HepG2 (cell line): ENCODE data around the gene KRI1. TPM values are rescaled to one million over a fixed set of nuclear protein-coding genes. Genes with fewer than 3 reads are reported as not detected.

ENCODE experiments used
- ARID2 ChIP-seq: sonication (generic); formaldehyde crosslinking; IDR thresholded peaks from 2 replicates; pipeline ENCODE4 v1.8.1; 2022; ENCODE audit warnings: mild to moderate bottlenecking, missing genetic modification reagents, borderline replicate concordance
- BCL6 ChIP-seq: IDR thresholded peaks from 2 replicates; pipeline ENCODE4 v1.6.1; 2016; ENCODE audit warnings: missing genetic modification reagents, missing compliant biosample characterization
- IRF9 ChIP-seq: sonication (generic); formaldehyde crosslinking; IDR thresholded peaks from 2 replicates; pipeline ENCODE4 v1.8.0; 2022; ENCODE audit warnings: missing genetic modification reagents, mild to moderate bottlenecking, borderline replicate concordance
- KDM6A ChIP-seq: IDR thresholded peaks from 2 replicates; pipeline ENCODE4 v1.6.1; 2016; ENCODE audit warnings: low read depth
- MEIS1 ChIP-seq: sonication (generic); formaldehyde crosslinking; IDR thresholded peaks from 2 replicates; pipeline ENCODE4 v1.9.0; 2021; ENCODE audit warnings: mild to moderate bottlenecking, missing genetic modification reagents, moderate library complexity, borderline replicate concordance
- NCOA5 ChIP-seq: sonication (generic); formaldehyde crosslinking; IDR thresholded peaks from 2 replicates; pipeline ENCODE4 v1.4.0; 2020; ENCODE audit warnings: missing genetic modification reagents
- NFE2L1 ChIP-seq: sonication (generic); formaldehyde crosslinking; IDR thresholded peaks from 2 replicates; pipeline ENCODE4 v1.4.0; 2020; ENCODE audit warnings: missing genetic modification reagents, mild to moderate bottlenecking, borderline replicate concordance
- ZBTB38 ChIP-seq: sonication (generic); formaldehyde crosslinking; IDR thresholded peaks from 2 replicates; pipeline ENCODE4 v1.5.1; 2020; ENCODE audit warnings: mild to moderate bottlenecking, missing genetic modification reagents
- ZFP36 ChIP-seq: fragments of 150-350 bp; IDR thresholded peaks from 2 replicates; pipeline ENCODE4 v1.6.1; 2018; ENCODE audit warnings: borderline replicate concordance, low read length, low read depth; ENCODE audit not compliant: partially characterized antibody
- ZFP91 ChIP-seq: sonication (generic); formaldehyde crosslinking; IDR thresholded peaks from 2 replicates; pipeline ENCODE4 v1.9.0; 2022; ENCODE audit warnings: missing genetic modification reagents, mild to moderate bottlenecking, borderline replicate concordance
- ZNF10 ChIP-seq: sonication (generic); formaldehyde crosslinking; IDR thresholded peaks from 2 replicates; pipeline ENCODE4 v1.4.0; 2020; ENCODE audit warnings: mild to moderate bottlenecking, low read depth, missing genetic modification reagents, borderline replicate concordance
- ZNF577 ChIP-seq: sonication (generic); formaldehyde crosslinking; IDR thresholded peaks from 2 replicates; pipeline ENCODE4 v1.4.0; 2020; ENCODE audit warnings: mild to moderate bottlenecking, low read depth, missing genetic modification reagents, borderline replicate concordance
- ZNF709 ChIP-seq: sonication (generic); formaldehyde crosslinking; IDR thresholded peaks from 2 replicates; pipeline ENCODE4 v1.5.0; 2020; ENCODE audit warnings: mild to moderate bottlenecking, missing genetic modification reagents
- polyA plus RNA-seq, 8 experiments: library from polyadenylated mRNA; depleted of rRNA in 3 of 8; stranded (reverse) in 7 of 8; unstranded in 1 of 8; fragments of >200 nt; fragmentation: Illumina TruSeq in 4 of 8; extraction: Trizol in 4 of 8; gene quantifications; 2 replicates each; pipeline versions ENCODE4 v1.2.1 to v1.2.3, GENCODE V29; 2011 to 2016; ENCODE audit warnings: low read depth in 4 of 8, missing spikeins in 1 of 8, mixed read lengths in 1 of 8; ENCODE audit not compliant: insufficient read depth in 1 of 8
- total RNA-seq, 5 experiments: library from RNA; depleted of rRNA; stranded (reverse); fragments of >200 nt; fragmentation: Illumina TruSeq; extraction: Trizol; gene quantifications; 2 replicates each; pipeline ENCODE4 v1.2.3, GENCODE V29; 2016; ENCODE audit warnings: low read depth in 1 of 5
- TF ChIP-seq, protein P1 (sequence below): IDR thresholded peaks from 2 replicates; pipeline ENCODE4 v1.6.1; 2016; ENCODE audit warnings: missing compliant biosample characterization, missing genetic modification reagents, borderline replicate concordance
- TF ChIP-seq, protein P2 (sequence below): sonication (generic); formaldehyde crosslinking; IDR thresholded peaks from 2 replicates; pipeline ENCODE4 v1.5.0; 2020; ENCODE audit warnings: missing genetic modification reagents, mild to moderate bottlenecking, borderline replicate concordance
- TF ChIP-seq, protein P3 (sequence below): sonication (generic); formaldehyde crosslinking; IDR thresholded peaks from 2 replicates; pipeline ENCODE4 v1.4.0; 2020; ENCODE audit warnings: missing genetic modification reagents, mild to moderate bottlenecking, borderline replicate concordance
- TF ChIP-seq, protein P4 (sequence below): IDR thresholded peaks from 2 replicates; pipeline ENCODE4 v1.6.1; 2016
- TF ChIP-seq, protein P5 (sequence below): sonication (generic); formaldehyde crosslinking; conservative IDR thresholded peaks from 2 replicates; pipeline ENCODE4 v1.4.0; 2020; ENCODE audit warnings: missing genetic modification reagents

The KRI1 gene
- total and polyA plus RNA-seq, 2 of the 13 experiments (the other 11 are each of a cell fraction or from before 2014, with no cell fraction given): 9.1 to 11.7 TPM

GRCh38 chr19:10568826-10569651 lies 3.2 kb upstream of the KRI1 start, which contains the start of gene CDKN2D (continued):
- TF ChIP-seq, protein P1, sequence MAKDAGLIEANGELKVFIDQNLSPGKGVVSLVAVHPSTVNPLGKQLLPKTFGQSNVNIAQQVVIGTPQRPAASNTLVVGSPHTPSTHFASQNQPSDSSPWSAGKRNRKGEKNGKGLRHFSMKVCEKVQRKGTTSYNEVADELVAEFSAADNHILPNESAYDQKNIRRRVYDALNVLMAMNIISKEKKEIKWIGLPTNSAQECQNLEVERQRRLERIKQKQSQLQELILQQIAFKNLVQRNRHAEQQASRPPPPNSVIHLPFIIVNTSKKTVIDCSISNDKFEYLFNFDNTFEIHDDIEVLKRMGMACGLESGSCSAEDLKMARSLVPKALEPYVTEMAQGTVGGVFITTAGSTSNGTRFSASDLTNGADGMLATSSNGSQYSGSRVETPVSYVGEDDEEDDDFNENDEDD: peak; percentile 99
- peak; percentile 89; the same call in 1 of the 2 replicates for TF ChIP-seq ARID2
- no peak for TF ChIP-seq ZFP36
- TF ChIP-seq, protein P2, sequence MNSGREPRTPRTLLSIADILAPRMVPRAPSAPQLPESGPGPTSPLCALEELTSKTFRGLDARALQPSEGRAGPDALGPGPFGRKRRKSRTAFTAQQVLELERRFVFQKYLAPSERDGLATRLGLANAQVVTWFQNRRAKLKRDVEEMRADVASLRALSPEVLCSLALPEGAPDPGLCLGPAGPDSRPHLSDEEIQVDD (CRISPR knock-in tag): no peak
- no peak for TF ChIP-seq ZNF10 (CRISPR knock-in tag)
- no peak for TF ChIP-seq ZNF577
- TF ChIP-seq ZFP91 (CRISPR knock-in tag): peak; percentile 61; the same call in 1 of the 2 replicates
- TF ChIP-seq NFE2L1 (CRISPR knock-in tag): no peak
- TF ChIP-seq ZBTB38: no peak
- no peak for TF ChIP-seq NCOA5 (CRISPR knock-in tag)
- TF ChIP-seq, protein P3, sequence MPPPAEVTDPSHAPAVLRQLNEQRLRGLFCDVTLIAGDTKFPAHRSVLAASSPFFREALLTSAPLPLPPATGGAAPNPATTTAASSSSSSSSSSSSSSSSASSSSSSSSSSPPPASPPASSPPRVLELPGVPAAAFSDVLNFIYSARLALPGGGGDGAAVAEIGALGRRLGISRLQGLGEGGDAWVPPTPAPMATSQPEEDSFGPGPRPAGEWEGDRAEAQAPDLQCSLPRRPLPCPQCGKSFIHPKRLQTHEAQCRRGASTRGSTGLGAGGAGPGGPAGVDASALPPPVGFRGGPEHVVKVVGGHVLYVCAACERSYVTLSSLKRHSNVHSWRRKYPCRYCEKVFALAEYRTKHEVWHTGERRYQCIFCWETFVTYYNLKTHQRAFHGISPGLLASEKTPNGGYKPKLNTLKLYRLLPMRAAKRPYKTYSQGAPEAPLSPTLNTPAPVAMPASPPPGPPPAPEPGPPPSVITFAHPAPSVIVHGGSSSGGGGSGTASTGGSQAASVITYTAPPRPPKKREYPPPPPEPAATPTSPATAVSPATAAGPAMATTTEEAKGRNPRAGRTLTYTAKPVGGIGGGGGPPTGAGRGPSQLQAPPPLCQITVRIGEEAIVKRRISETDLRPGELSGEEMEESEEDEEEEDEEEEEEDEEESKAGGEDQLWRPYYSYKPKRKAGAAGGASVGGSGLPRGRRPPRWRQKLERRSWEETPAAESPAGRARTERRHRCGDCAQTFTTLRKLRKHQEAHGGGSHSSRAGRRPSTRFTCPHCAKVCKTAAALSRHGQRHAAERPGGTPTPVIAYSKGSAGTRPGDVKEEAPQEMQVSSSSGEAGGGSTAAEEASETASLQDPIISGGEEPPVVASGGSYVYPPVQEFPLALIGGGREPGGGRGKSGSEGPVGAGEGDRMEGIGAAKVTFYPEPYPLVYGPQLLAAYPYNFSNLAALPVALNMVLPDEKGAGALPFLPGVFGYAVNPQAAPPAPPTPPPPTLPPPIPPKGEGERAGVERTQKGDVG: no peak
- TF ChIP-seq, protein P4, sequence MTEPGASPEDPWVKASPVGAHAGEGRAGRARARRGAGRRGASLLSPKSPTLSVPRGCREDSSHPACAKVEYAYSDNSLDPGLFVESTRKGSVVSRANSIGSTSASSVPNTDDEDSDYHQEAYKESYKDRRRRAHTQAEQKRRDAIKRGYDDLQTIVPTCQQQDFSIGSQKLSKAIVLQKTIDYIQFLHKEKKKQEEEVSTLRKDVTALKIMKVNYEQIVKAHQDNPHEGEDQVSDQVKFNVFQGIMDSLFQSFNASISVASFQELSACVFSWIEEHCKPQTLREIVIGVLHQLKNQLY: no peak
- TF ChIP-seq MEIS1: no peak
- TF ChIP-seq ZNF709 (CRISPR knock-in tag): no peak
- TF ChIP-seq IRF9 (CRISPR knock-in tag): no peak
- TF ChIP-seq, protein P5, sequence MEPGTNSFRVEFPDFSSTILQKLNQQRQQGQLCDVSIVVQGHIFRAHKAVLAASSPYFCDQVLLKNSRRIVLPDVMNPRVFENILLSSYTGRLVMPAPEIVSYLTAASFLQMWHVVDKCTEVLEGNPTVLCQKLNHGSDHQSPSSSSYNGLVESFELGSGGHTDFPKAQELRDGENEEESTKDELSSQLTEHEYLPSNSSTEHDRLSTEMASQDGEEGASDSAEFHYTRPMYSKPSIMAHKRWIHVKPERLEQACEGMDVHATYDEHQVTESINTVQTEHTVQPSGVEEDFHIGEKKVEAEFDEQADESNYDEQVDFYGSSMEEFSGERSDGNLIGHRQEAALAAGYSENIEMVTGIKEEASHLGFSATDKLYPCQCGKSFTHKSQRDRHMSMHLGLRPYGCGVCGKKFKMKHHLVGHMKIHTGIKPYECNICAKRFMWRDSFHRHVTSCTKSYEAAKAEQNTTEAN (CRISPR knock-in tag): no peak
- TF ChIP-seq KDM6A (CRISPR knock-in tag): no peak
- TF ChIP-seq BCL6 (CRISPR knock-in tag): no peak
